ENCODE measurements around the gene ATP6V0B.

DNA sequence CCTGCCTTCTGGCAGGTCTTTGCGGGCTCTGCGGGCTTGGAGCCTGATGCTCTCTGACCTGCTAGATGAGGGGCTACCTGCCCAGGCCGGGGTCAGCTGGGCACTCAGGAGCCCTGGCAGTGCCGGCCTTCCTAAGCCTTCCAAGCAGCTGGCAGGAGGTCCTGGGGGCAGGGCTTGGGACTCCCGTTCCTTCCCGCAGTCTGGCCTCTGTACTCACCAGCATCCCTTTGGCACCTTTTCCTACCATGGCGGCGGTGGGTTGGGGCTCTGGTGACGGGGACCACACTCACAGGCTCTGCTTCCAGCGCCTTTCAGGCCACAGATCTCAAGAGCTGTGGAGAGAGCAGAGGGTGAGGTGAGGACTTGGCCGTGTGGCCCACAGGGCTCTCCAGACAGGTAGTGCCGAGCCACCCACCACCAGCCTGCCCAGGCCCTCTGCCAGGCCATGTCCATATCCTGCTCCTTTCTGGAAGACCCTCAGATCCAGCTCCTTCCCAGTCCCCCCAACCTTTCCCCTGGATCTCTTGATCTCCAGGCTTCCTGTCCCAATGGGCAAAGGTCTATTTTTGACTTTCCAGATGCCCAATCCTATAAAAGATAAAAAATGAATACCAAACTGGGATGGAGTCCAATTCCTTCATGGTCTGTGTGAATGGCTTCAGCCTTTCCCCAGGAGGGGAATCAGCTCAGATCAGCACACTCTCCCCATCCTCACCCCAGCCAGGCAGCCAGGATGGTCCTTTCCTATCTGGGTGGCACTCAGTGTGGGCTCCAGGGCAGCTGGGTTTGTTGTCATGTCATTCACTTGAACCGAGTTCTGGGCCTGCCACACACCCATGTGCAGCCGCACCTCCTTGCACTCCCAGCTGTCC, 49.5 kb downstream of the ATP6V0B start:
- TF ChIP-seq CEBPB (IDR thresholded peaks at IDR 0.05), result no peak
- TF ChIP-seq, protein P1, sequence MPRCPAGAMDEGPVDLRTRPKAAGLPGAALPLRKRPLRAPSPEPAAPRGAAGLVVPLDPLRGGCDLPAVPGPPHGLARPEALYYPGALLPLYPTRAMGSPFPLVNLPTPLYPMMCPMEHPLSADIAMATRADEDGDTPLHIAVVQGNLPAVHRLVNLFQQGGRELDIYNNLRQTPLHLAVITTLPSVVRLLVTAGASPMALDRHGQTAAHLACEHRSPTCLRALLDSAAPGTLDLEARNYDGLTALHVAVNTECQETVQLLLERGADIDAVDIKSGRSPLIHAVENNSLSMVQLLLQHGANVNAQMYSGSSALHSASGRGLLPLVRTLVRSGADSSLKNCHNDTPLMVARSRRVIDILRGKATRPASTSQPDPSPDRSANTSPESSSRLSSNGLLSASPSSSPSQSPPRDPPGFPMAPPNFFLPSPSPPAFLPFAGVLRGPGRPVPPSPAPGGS (IDR thresholded peaks at IDR 0.05), result no peak
- TF ChIP-seq, protein P2, sequence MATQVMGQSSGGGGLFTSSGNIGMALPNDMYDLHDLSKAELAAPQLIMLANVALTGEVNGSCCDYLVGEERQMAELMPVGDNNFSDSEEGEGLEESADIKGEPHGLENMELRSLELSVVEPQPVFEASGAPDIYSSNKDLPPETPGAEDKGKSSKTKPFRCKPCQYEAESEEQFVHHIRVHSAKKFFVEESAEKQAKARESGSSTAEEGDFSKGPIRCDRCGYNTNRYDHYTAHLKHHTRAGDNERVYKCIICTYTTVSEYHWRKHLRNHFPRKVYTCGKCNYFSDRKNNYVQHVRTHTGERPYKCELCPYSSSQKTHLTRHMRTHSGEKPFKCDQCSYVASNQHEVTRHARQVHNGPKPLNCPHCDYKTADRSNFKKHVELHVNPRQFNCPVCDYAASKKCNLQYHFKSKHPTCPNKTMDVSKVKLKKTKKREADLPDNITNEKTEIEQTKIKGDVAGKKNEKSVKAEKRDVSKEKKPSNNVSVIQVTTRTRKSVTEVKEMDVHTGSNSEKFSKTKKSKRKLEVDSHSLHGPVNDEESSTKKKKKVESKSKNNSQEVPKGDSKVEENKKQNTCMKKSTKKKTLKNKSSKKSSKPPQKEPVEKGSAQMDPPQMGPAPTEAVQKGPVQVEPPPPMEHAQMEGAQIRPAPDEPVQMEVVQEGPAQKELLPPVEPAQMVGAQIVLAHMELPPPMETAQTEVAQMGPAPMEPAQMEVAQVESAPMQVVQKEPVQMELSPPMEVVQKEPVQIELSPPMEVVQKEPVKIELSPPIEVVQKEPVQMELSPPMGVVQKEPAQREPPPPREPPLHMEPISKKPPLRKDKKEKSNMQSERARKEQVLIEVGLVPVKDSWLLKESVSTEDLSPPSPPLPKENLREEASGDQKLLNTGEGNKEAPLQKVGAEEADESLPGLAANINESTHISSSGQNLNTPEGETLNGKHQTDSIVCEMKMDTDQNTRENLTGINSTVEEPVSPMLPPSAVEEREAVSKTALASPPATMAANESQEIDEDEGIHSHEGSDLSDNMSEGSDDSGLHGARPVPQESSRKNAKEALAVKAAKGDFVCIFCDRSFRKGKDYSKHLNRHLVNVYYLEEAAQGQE (IDR thresholded peaks at IDR 0.05), result no peak
- no peak for TF ChIP-seq HDAC2 (IDR thresholded peaks at IDR 0.05)
- TF ChIP-seq CBX2 (IDR thresholded peaks at IDR 0.05; ENCODE audit: borderline replicate concordance, low read depth), result no peak
- no peak for TF ChIP-seq SREBF2 (IDR thresholded peaks at IDR 0.05)
- TF ChIP-seq, protein P3, sequence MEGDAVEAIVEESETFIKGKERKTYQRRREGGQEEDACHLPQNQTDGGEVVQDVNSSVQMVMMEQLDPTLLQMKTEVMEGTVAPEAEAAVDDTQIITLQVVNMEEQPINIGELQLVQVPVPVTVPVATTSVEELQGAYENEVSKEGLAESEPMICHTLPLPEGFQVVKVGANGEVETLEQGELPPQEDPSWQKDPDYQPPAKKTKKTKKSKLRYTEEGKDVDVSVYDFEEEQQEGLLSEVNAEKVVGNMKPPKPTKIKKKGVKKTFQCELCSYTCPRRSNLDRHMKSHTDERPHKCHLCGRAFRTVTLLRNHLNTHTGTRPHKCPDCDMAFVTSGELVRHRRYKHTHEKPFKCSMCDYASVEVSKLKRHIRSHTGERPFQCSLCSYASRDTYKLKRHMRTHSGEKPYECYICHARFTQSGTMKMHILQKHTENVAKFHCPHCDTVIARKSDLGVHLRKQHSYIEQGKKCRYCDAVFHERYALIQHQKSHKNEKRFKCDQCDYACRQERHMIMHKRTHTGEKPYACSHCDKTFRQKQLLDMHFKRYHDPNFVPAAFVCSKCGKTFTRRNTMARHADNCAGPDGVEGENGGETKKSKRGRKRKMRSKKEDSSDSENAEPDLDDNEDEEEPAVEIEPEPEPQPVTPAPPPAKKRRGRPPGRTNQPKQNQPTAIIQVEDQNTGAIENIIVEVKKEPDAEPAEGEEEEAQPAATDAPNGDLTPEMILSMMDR (IDR thresholded peaks at IDR 0.05), result no peak
- TF ChIP-seq ZFP36 (IDR thresholded peaks at IDR 0.05; ENCODE audit: borderline replicate concordance, partially characterized antibody), result no peak
- no peak for TF ChIP-seq FOSL2 (IDR thresholded peaks at IDR 0.05)
- no peak for TF ChIP-seq FOSL2 (CRISPR knock-in tag; IDR thresholded peaks at IDR 0.05)
- TF ChIP-seq RFX5 (IDR thresholded peaks at IDR 0.05), result no peak
- TF ChIP-seq KDM1A (IDR thresholded peaks at IDR 0.05; ENCODE audit: low read depth), result no peak

All from A549 (cell line).